ENCODE data around the gene XKRX. TPM values are rescaled to one million over a fixed set of nuclear protein-coding genes. Genes with fewer than 3 reads are reported as not detected.

Gene XKRX
- total and polyA plus RNA-seq, 2 of the 8 experiments (the other 6 are each of a cell fraction or from before 2014, with no cell fraction given) = 0.70 to 1.3 TPM

GRCh38 chrX:100905620-100906019 lies 23.1 kb downstream of the XKRX start:
- Histone ChIP-seq H2BK5ac (ENCODE audit: low read depth, low read length) (no peak overlapping the region), H4K91ac (replicated peaks; ENCODE audit: insufficient read length, low read length) (no peak overlapping the region), H3K9me3 (ENCODE audit: insufficient read depth in 2 of 2, low read depth in 1 of 2, low read length in 1 of 2) (no peaks in the 10 kb centered on the region), H3K14ac (ENCODE audit: insufficient read length) (no peak overlapping the region), H3K27ac (ENCODE audit: low read depth, low read length) (no peak overlapping the region), H3K4me3 (ENCODE audit: extremely low read depth in 1 of 4, insufficient read depth in 2 of 4, low read depth in 3 of 4, low read length in 4 of 4) (no peak overlapping the region), H3K79me2 (ENCODE audit: control insufficient read depth in 1 of 2, insufficient read depth in 2 of 2, low read length in 2 of 2) (no peaks in the 10 kb centered on the region), H3K4me1 (replicated peaks in 1 of 4; ENCODE audit: control insufficient read depth in 3 of 4, insufficient read depth in 4 of 4, low read length in 3 of 4) (no peaks in the 10 kb centered on the region), H4K20me1 (replicated peaks in 1 of 2; ENCODE audit: control insufficient read depth in 1 of 2, insufficient read depth in 2 of 2, low read length in 2 of 2) (no peaks in the 10 kb centered on the region), H3K27me3 (replicated peaks in 1 of 4; ENCODE audit: control insufficient read depth in 3 of 4, extremely low read depth in 1 of 4, insufficient read depth in 3 of 4, low read length in 3 of 4) (no peaks in the 10 kb centered on the region), H3K4ac (replicated peaks; ENCODE audit: insufficient read length, low read depth, low read length) (no peak overlapping the region), H4K5ac (ENCODE audit: insufficient read length, low read depth, low read length) (no peak overlapping the region), H3K23ac (ENCODE audit: insufficient read length) (no peak overlapping the region), H3K79me1 (ENCODE audit: low read depth, low read length) (no peaks in the 10 kb centered on the region), H2BK12ac (ENCODE audit: low read depth, low read length) (no peak overlapping the region), H3K4me2 (ENCODE audit: insufficient read depth in 1 of 2, low read depth in 2 of 2, low read length in 2 of 2) (no peak overlapping the region), H3K9ac (replicated peaks in 1 of 4; ENCODE audit: extremely low read depth in 1 of 4, low read depth in 3 of 4, low read length in 3 of 4) (no peak overlapping the region), H2BK20ac (ENCODE audit: low read length) (no peak overlapping the region), H3K23me2 (ENCODE audit: low read depth, low read length) (no peaks in the 10 kb centered on the region), H2AK5ac (ENCODE audit: low read depth, low read length) (no peak overlapping the region), H3K56ac (replicated peaks; ENCODE audit: insufficient read length, low read depth, low read length) (no peak overlapping the region), H3K18ac (ENCODE audit: extremely low read depth, low read length) (no peak overlapping the region), H4K8ac (ENCODE audit: extremely low read depth, insufficient read depth, low read length) (no peak overlapping the region), H3K36me3 (ENCODE audit: control insufficient read depth in 2 of 4, insufficient read depth in 4 of 4, low read length in 3 of 4) (no peaks in the 10 kb centered on the region), H2BK15ac (ENCODE audit: low read length) (no peak overlapping the region), H2AFZ (ENCODE audit: low read length) (no peak overlapping the region), H2BK120ac (replicated peaks; ENCODE audit: low read depth, low read length) (no peak overlapping the region)
- no peak for DNase-seq (ENCODE audit: low read depth in 1 of 2, low spot score in 2 of 2)
- FAIRE-seq = no peak
- CTCF ChIA-PET (ENCODE audit: partially characterized antibody) = no interaction called here
- POLR2A ChIA-PET (ENCODE audit: partially characterized antibody) = no interaction called here
- no peak for TF ChIP-seq CEBPB (IDR thresholded peaks at IDR 0.05; ENCODE audit: low read depth, low read length)
- TF ChIP-seq EGR1 (IDR thresholded peaks at IDR 0.05; ENCODE audit: borderline replicate concordance, low read depth, low read length) = no peak
- no peak for TF ChIP-seq ATF2 (IDR thresholded peaks at IDR 0.05; ENCODE audit: low read length)
- no peak for TF ChIP-seq USF2 (IDR thresholded peaks at IDR 0.05; ENCODE audit: low read length)
- TF ChIP-seq TBP (IDR thresholded peaks at IDR 0.05; ENCODE audit: low read depth, low read length) = no peak
- no peak for TF ChIP-seq BCL11A (IDR thresholded peaks at IDR 0.05; ENCODE audit: low read depth in 2 of 2, low read length in 2 of 2)
- no peak for TF ChIP-seq TCF12 (IDR thresholded peaks at IDR 0.05; ENCODE audit: low read depth, low read length)
- TF ChIP-seq SP1 (IDR thresholded peaks at IDR 0.05; ENCODE audit: low read depth, low read length) = no peak
- TF ChIP-seq SP4 (IDR thresholded peaks at IDR 0.05; ENCODE audit: low read length) = no peak
- no peak for TF ChIP-seq ASH2L (IDR thresholded peaks at IDR 0.05; ENCODE audit: low read length)
- TF ChIP-seq FOSL1 (IDR thresholded peaks at IDR 0.05; ENCODE audit: insufficient read depth, low read depth, low read length) = no peak
- no peak for TF ChIP-seq MAFK (IDR thresholded peaks at IDR 0.05; ENCODE audit: low read depth, low read length)
- TF ChIP-seq MAX (IDR thresholded peaks at IDR 0.05) = no peak
- no peak for TF ChIP-seq CBX5 (IDR thresholded peaks at IDR 0.05; ENCODE audit: low read depth, low read length)
- no peak for TF ChIP-seq TEAD4 (IDR thresholded peaks at IDR 0.05; ENCODE audit: low read depth, low read length)
